Head of caudate nucleus (tissue), 42 donors: Measurements from ENCODE around the gene GMCL1.
A peak's percentile ranks its signal among the peaks of the same experiment; 100 is the strongest.

ENCODE experiments used
- DNase-seq, 42 donors: peaks; one replicate each; pipeline versions ENCODE4 v3.0.0 to v3.0.0-alpha.2; 2020 to 2021; ENCODE audit warnings: mixed read lengths in 7 of 42
- intact Hi-C: fragments of 100-400 bp; cut with DNase I; formaldehyde crosslinking; loops from one replicate; pipeline ENCODE4 v1.15.0; 2022

Gene GMCL1

GRCh38 chr2:69914164-69914949, 84.9 kb downstream of the GMCL1 start:
- intact Hi-C loops: loop anchor here (1.0 to 5.0 kb wide), 3 partner anchors 172 to 388 kb away; partner anchors contain the start of genes FAM136A and PCBP1

GRCh38 chr2:69914950-69915945, 85.8 kb downstream of the GMCL1 start, which contains the start of gene MXD1:
Gene MXD1 (plus strand): TSS chr2:69915109. CDS start chr2:69915331, 222 bp downstream.
- intact Hi-C loops: loop anchor here (1.0 to 5.0 kb wide), 3 partner anchors 172 to 387 kb away; partner anchors contain the start of genes FAM136A and PCBP1
- DNase-seq: peak in 36 of 42 donors; percentile 17 to 99 (median 43)

More at GRCh38 chr2:69914164-69914949, 84.9 kb downstream of the GMCL1 start:
- DNase-seq: peak; percentile 95 to 100 (median 100)

DNA sequence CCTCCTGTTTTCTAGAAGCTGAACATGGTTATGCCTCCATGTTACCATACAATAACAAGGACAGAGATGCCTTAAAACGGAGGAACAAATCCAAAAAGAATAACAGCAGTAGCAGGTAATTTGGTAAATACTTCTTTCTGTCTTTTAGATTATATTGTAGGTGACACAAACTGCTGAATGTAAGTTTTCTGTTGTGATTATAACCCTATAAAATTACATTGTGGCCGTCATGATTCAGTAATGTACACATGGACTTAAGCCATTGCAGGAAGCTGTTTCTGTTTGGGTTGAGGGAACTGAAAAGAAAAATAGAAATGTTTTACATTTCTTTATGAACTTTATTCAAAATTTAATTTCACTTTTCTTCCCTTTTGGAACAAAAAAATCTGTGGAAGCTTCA, 86.6 kb downstream of the GMCL1 start:
- DNase-seq: no peak
- intact Hi-C loops: no loop called here

- intact Hi-C loops: no loop called here
- peak in 1 of 42 donors; percentile 51 for DNase-seq
Observed at GRCh38 chr2:69917852-69918251, 88.4 kb downstream of the GMCL1 start.

DNA sequence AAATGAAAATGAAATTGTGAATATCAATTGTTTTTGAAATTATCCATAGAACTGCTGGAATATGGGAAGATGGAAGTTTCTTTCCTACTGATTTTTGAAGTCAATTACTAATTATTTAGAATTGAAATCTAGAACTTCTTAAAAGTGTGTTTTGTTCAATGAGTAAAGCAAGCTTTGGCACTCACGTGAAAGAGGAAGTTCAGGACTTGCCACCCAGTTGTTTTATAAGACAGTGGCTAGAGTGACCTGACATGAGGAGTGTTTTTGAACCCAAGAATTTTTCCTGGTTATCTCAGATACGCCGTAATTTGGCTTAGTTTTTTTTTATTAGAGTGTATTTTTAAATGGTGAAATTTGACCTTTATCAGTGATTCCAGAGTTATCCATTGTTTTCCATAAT, 88.9 kb downstream of the GMCL1 start:
- intact Hi-C loops: no loop called here
- no peak for DNase-seq

DNA sequence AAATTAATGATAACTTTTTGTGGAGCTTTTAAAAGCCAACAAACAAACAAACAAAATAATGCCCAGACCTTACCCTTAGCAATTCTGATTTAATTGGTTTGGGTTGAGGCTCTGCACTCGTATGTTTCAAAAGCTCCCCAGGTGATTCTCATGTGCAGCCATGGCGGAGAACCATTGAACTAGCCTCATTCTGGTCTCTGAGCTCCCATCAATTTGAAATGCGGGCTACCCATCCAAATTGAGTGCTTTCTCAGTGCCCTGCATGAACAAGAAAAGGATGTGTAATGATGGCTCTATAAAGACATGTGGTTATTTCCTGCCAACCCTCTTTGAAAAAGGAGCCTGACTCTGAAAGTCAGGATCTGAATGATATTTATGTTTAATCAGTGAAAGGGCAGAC, 93.7 kb downstream of the GMCL1 start:
- intact Hi-C loops: no loop called here
- no peak for DNase-seq

GRCh38 chr2:69926849-69927515, 97.5 kb downstream of the GMCL1 start:
- DNase-seq: no peak
- intact Hi-C loops: no loop called here
